ENCODE results near the gene FBLN2.

DNA sequence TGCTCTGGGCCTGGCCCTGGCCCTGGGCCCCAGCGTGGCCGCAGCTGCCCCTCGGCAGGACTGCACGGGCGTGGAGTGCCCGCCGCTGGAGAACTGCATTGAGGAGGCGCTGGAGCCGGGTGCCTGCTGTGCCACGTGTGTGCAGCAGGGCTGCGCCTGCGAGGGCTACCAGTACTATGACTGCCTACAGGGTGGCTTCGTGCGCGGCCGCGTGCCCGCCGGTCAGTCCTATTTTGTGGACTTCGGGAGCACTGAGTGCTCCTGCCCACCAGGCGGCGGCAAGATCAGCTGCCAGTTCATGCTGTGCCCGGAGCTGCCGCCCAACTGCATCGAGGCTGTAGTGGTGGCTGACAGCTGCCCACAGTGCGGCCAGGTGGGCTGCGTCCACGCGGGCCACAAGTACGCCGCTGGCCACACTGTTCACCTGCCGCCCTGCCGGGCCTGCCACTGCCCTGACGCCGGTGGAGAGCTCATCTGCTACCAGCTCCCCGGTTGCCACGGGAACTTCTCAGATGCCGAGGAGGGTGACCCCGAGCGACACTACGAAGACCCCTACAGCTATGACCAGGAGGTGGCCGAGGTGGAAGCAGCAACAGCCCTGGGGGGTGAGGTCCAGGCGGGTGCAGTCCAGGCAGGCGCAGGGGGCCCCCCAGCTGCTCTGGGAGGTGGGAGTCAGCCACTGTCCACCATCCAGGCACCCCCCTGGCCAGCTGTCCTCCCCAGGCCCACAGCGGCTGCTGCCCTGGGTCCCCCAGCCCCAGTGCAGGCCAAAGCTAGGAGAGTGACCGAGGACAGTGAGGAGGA, 21.7 kb downstream of the FBLN2 start:
- TF ChIP-seq, protein P1, sequence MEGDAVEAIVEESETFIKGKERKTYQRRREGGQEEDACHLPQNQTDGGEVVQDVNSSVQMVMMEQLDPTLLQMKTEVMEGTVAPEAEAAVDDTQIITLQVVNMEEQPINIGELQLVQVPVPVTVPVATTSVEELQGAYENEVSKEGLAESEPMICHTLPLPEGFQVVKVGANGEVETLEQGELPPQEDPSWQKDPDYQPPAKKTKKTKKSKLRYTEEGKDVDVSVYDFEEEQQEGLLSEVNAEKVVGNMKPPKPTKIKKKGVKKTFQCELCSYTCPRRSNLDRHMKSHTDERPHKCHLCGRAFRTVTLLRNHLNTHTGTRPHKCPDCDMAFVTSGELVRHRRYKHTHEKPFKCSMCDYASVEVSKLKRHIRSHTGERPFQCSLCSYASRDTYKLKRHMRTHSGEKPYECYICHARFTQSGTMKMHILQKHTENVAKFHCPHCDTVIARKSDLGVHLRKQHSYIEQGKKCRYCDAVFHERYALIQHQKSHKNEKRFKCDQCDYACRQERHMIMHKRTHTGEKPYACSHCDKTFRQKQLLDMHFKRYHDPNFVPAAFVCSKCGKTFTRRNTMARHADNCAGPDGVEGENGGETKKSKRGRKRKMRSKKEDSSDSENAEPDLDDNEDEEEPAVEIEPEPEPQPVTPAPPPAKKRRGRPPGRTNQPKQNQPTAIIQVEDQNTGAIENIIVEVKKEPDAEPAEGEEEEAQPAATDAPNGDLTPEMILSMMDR (optimal IDR thresholded peaks at IDR 0.05 in 1 of 3, IDR thresholded peaks at IDR 0.05 in 1 of 3, conservative IDR thresholded peaks at IDR 0.05 in 1 of 3; ENCODE audit: extremely low read depth in 1 of 3, insufficient read depth in 2 of 3, low read length in 3 of 3) = no peak
- no peak for TF ChIP-seq EZH2 (IDR thresholded peaks at IDR 0.05; ENCODE audit: low read length)

Measured in keratinocyte (primary cell).